ENCODE measurements around the gene ENAH.
"Not testable (repeated sequence)": the region's sequence is repeated elsewhere in the genome, so short reads cannot be mapped to it uniquely, and the experiment has no call there.

Gene ENAH

DNA sequence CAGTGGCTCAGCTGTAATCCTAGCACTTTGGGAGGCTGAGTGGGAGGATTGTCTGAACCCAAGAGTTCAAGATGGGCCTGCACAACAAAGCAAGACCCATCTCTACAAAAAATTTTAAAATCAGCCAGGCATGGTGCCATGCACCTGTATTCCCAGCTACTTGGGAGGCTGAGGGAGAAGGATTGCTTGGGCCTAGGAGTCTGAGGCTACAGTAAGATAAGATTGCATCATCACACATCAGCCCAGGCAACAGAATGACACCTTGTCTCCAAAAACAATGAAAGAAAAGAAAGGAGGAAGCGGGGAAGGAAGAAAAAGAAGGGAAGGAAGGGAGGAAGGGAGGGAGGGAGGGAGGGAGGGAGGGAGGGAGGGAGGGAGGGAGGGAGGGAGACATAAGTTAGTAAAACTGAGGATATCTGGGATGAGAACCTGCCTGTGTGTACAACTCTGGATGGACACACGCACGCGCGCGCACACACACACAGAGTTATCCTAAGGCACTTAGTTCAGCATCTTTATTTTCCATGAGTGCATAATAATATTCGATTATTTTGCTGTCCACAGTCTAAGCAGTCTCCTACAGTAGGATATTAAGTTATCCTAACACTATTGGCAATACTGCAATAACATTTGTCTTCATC lies 132.2 kb downstream of the ENAH start:
- DNase-seq, result no peak

DNA sequence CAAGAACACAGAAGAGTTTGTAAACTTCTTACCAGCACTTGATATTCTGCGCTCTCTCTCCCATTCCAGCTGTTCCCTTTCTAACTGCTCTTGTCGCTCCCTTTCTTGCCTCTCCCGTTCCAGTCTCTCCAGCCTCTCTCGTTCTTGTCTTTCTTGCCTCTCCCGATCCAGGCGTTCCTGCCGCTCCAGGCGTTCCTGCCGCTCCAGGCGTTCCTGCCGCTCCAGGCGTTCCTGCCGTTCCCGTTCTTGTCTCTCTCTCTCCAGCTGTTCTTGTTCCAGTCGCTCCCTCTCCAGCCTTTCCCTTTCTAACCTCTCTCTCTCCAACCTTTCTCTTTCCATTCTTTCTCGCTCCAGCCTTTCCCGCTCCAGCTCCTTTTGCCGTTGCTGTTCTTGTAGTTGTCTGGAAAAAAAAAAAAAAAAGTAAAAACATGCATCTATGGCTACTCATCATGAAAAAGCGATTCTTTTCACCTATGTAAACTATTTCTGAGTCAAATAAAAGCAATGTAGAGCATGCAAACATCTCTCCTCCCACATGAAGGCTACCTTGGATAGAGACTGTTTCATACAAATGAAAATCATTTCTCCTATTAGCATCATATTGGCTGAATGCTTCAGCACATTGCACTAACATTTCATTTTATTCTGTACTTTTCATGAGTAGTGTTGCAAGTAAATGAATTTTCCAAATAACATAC lies 133.6 kb downstream of the ENAH start:
- no peak for DNase-seq

DNA sequence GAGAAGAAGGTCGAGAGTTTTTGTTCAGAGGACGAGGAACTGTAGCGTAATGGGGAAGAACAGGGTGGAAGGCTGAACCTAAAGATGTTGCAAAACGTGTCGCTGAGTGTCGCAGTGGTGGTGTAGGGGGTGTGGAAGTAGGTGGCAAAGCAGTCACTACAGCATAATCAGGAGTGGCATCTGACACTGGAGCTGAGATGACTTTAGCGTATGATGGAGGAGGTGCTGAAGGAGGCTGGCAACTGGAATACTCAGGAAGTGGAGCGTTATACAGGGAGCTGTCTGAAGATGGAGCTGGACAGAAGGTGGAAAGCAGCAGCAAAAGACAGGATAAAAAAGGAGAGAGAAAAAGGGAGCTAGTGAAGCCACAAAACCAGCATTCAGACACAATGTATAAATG lies 135.2 kb downstream of the ENAH start:
- no peak for DNase-seq

DNA sequence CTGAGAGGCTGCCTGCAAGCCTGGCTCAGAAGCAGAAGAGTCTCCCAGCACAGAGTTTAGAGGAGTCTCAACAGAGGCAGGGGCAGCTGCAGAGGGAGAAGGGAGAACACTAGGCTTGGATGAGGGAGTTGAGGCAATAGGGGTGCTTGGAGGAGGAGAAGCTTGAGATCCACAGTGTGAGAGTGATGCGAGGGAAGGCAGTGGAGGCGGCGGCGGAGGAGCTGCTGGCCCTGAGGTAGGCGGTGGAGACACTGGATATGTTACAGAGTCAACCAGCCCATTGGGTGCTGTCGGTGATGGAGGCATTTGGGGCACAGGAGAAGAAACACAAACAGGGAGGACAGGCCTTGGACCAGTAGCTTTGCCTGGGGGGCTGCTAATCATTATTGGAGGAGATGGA lies 135.7 kb downstream of the ENAH start:
- DNase-seq, result no peak

DNA sequence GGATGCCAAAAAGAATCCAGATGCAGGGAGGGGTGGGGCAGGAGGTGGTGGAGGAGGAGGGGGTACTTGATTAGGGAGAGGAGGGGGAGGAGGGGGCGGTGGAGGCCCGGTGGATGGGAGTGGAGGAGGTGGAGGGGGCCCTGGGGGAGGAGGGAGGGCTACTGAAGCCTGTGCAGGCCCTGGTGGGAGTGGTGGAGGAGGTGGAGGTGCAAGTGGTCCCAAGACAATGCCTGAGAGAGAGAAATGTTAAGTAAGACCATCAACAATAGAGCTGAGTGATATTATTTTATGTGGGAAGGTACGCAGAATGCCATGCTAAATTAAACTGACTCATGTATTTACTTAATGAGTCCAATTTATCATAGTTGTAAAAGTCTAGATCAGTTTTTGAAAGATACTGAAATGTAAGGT lies 138.2 kb downstream of the ENAH start:
- DNase-seq, result no peak

DNA sequence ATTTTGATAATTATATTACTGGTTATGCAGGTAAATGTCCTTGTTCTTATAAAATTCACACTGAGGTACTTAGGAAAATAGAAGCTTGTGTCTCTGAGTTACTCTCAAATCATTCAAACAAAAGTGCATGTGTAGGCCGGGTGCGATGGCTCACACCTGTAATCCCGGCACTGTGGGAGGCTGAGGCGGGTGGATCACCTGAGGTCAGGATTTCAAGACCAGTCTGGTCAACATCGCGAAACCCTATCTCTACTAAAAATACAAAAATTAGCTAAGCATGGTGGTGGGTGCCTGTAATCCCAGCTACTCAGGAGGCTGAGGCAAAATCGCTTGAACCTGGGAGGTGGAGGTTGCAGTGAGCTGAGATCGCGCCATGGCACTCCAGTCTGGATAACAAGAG lies 139.3 kb downstream of the ENAH start:
- not testable (repeated sequence) for DNase-seq

DNA sequence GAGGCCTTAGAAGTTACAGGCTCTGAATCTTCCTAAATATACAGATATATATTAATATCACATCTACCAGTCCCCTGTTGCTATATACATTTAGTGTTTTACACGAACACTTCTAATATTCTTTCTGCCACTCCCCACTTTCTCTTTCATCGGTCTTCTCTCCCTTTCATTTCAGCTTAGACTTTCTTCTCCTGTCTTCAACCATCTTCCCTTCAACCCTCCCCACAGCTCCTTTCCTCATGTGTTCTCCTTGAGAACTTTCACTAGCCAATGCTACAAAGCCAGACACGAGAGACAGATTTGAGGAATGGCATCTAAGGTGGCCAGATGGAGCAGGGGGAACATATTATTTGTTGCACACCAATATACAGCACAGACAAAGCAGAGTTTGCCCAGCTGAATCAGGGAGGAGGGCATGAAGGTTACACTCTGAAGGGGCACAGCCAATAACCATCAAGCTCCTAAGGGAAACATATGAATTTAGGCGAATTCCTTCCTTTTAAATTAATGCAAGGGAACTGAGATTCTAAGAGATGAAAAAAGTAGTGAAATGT lies 141.0 kb downstream of the ENAH start:
- no peak for DNase-seq

DNA sequence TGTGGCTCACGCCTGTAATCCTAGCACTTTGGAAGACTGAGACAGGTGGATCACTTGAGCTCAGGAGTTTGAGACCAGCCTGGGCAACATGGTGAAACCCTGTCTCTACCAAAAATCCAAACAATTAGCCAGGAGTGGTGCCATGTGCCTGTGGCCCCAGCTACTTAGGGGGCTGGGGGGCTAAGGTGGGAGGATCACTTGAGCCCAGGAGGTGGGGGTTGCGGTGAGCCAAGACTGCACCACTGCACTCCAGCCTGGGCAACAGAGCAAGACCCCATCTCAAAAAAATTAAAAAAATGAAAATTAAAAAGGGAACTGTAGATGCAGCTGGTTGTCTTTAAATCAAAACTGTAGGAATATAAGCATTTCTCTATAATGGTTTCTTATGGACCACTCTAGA lies 142.2 kb downstream of the ENAH start:
- not testable (repeated sequence) for DNase-seq

DNA sequence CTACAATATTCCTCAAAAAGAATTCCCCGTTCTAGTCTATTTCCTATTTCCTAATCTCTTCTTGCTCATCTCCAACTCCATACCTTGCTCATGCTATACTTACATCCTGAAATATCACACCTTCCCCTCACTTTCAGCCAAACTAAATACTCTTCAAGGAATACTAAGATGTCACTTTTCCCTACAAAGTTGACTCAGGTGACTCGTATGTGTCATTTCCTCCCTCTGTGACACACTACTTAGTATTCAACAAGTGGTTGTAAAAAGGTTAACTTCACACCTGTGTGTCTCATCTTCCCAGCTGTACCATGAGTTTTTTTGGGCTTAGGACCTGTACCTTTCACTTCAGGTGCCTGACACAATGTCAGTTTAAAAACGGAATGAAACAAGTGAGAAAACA lies 143.2 kb downstream of the ENAH start:
- DNase-seq, result no peak

DNA sequence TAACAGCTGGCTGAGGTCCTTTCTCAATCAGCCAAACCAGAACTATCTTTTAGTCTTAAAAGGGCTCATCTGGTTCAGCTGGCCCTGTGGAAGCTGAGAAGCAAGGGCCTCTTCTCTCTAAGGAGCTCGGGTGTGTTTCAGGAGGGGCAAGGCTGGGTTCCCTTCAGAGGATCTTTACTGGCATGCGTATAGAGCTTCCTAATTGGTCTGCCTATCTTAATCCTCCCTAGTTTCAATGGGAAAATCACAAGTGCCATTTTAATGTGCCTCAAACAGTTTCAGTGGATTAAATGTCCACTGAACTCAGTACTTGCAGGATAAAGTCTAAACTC lies 143.6 kb downstream of the ENAH start:
- no peak for DNase-seq

DNA sequence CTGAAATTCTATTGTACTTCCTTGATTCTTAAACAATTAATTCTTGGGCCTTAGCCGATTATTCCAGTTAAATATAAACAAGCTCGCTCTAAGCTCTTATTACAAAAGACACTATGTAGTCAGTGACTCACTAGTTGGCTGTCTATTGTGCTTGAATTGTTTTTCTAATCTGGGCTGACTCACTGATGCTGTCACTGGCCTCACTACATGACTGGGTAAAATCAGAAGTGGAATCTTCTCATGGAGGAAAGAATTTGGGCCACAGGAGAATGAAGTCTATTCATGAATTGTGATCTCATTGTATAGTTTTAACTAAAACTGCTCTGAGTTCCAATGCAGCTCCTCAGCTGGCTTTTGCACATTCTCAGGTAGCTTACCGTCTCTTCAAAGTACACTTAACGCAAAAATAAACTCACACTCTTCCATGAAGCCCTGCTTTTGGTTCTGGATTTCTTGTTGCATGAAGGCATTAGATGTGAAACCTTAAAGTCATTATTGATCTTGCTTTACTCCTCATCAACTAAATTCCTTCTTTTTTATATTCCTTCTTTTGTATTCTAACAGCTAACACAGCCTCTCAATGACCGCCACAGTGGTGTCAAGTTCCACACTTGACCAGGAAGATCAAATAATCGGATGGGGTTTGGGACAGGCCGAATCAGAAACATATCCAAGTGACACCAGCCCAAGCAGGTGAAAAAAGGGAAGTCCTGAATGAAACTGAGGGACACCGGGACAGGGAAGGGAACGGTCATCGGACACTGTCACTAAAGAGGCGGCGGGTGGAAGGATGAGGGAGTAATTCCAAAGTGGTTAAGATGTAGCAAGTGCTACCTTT lies 144.2 kb downstream of the ENAH start:
- peak; percentile 79 for DNase-seq

DNA sequence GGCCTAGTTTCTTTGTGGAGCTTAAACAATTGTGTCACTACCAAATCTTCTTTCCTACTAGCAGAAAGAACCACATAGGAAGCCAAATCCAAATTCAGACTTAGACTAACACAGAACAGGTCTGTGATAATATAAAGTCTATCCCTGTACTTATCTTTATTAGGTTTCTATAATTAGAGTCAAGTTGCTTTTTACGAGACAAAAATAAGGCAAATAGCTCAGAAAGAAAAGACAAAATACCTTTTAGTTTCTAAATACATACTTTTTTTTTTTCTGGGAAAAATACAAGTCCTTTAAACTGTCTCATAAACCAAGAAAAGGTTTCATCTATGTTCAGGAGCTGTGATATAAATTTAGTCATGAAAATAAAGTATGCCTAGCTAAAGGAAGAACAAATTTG lies 146.2 kb downstream of the ENAH start:
- no peak for DNase-seq

DNA sequence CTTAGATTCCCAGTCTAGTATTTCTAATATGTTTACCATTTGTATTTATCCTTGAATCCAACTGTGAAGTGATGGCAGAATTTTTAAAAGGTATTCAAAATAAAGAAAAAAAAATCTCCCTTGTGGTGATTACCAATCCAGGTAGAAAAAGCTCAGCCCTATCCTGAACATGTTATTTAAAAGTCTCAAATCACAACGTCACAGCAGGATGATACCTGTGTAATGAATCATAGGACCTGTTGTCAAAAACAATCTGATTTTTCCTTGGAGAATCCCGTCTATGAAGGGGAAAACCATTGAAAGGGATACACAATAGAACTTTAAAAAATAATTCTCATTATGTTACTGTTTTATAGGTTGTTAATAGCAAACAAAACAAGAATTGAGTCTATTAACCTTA lies 148.1 kb downstream of the ENAH start:
- no peak for DNase-seq

DNA sequence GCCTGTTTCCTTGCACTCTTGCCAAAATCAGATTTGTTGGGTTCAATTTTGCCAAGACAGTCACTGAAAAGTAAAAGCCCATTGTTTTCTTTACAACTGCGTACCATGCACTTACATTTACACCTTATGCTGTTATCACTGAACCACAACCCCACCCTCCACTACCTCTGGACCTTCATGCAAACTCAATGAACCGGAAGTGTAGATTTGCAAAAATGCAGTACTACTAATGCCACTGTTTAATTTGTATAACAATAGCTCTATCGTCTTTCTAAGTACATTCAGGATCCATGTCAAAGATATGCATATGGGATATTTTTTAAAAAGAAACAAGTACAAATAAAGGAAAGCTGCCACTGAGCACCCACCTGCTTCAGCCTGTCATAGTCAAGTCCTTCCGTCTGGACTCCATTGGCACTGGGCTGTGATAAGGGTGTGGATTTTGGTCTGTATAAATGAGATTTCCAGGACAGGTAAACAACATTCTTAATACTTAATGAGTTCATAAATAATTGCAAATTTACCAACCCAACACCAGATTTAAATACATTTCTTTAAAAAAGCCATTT lies 152.2 kb downstream of the ENAH start:
- DNase-seq, result no peak

DNA sequence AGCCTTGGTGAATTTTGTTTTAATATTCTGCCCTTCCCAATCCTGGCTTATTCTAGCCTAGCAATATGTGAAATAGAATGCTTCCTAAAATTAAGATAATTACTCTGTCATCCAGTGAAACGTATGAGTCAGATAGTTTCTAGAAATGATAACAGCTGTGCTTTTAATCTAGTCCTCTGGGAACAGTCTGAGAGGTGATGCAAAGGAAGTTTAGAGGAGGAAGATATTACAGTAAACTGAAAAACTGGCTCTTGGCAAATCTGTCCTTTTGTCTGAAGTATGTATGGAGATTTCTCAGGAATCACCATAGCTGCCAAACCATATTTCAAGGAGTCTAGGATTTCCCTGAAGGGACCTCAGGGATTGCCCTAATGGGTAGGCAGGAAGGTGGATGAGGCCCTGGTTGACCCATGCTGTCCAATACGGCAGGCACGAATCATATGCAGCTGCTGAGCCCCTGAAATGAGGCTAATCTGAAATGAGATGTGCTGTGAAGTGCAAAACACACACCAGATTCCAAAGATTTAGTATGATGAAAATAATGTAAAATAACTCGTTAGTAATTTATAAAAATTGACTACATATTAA lies 154.3 kb downstream of the ENAH start:
- no peak for DNase-seq

DNA sequence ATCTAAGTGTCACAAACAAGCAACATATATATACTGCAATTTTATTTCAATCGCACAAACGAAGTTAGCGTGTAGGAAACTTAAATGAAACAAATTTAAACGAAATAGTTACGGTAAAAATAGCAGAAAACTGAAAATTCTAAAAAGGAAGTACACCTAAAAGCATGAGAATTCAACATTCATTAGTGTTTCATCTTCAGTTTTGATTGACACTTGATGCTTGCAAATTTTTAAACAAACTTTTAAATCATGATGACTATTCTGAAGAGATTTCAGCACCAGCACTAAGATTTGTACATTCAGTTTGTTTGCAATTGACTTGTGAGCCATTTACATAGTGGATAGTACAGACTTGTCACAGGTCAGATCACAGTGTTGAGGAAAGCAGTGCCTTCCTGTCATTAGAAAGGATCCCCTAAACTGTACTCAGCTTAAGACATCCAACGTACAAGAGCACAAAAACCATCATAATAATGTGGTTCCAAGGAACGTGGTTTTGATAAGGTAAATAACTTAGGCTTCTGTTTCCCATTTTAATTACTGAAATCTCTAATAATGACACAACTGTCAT lies 158.0 kb downstream of the ENAH start:
- DNase-seq, result no peak

DNA sequence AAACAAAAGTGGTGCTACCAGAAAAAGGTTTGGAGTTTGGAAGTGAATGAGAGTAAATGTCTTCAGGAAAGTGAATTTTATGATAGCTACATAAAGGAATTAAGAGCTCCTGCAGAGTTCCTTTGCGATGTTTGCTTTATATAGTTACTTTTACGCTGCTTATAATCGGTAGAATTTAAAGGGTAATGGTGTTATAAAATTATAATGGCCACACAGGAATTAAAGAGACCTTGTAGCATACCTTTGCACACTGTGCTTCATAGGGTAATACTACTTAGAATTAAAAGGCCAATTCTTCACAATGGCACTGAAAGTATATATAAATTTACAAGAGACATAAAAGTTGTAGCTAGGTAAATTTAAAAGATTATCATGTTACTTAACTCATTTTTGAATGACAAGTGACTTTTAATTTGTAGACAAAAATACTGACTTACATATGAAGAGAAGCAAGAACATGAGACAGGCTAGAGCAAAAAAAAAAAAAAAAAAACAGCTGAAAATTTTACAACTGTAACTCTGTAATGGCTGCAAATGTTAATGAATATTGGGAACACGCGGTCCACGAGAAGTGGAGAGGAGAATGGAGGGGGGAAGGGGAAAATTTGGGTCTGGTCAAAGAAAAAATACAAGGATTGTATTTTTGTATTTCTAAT lies 159.2 kb downstream of the ENAH start:
- no peak for DNase-seq

DNA sequence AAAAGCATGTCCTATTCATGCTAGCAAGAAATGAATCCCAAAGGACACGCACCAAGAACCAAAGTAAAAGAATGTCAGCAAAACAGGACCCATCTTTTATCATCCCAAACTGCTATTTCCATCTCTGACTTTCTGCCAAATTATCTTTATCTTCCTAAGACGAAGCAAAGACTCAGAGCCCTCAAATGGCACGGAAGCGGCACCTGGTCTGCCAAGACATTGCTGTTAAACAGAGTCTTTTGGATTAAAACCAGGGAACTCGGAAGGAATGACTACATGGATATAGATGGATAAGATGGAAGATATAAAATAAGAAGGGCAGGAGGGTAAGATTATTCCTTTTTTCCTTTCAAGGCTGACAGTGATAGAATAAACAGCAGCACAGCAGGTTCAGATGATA lies 164.2 kb downstream of the ENAH start:
- no peak for DNase-seq

DNA sequence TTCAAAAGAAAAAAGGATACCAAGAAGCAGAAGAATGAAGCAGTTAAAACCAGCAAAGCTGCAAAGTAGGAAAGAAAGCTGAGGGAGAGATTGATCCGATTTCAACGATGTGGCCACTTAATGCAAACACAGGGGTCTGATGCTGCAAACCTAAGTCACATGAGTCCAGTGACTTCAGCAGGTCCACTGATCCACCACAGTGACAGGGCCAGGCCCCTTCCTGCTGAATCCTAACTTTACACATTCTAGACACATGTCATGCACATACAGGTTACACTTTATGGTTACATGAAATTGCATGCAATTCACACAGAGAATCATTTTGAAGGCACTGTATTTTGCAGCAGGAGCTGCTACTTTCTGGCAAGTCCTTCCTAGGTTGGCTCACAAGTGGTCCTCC lies 166.1 kb downstream of the ENAH start:
- DNase-seq, result no peak

DNA sequence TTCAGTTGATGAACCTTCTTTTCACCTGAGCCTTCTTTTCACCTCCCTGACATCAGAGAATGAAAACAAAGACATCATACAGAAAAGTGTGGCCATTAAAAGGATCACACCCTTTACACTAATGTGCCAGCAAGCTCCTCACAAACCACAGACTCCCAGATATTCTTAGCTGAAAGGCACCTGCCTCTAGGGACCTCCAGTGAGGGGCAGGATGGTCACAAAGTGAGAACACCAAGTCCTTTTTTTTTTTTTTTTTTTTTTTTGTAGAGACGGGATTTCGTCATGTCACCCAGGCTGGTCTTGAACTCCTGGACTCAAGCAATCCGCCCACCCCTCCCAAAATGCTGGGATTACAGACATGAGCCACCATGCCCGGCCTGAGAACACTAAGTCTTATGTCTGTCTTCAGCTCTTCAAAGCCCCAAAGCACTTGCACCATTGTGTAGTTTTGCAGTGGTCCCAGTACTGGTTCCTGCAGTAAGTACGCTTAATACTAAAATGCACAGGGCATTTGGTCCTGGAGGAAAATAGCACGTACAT lies 166.9 kb downstream of the ENAH start:
- DNase-seq, result no peak

DNA sequence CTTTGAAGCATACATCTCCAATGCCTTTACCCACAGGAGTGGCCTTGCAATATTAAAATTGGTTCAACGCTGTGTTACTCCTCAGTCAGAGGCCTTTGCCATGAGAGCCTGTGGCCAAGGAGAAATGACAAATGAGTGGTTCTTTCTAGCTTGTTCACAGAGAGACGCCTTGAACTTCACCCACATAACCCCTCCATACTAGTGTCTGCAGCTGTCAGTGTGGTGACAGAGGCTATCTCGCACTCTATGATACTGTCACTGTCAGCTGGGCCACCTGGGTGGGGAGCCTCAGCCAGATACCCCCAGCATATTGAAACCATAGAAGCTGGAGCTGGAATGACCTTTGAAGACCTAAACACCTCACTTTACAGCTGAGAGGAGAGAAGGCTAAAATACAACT lies 167.7 kb downstream of the ENAH start:
- no peak for DNase-seq

DNA sequence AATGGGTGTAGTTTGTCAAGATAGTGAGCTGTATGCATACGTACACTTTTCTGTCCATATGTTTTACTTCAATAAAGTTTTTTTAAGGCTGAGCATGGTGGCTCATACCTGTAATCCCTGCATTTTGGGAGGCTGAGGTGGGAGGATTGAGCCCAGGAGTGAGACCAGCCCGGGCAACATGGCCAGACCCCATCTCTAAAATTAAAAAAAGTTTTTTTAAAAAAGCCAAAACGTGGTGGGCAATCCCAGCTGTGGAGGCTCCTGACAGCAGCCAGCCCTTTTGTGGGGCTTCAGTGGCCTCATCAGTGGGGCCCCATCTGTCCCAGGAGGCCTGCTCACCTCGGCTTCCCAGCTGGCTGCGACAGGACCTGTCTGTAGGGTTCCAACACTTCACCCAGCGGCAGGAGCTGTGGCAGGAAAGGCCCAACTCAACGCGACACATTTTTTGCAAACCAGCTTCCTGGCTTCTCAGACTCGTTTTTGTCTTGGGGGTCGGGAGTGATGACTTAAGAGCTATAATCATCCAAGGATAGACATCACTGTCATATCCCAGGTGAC lies 168.2 kb downstream of the ENAH start:
- no peak for DNase-seq
